ENCODE results near the gene DCTD.

DCTD gene

GRCh38 chr4:182880387-182881356 lies 36.5 kb downstream of the DCTD start:
- TF ChIP-seq FOXP2 (optimal IDR thresholded peaks at IDR 0.05; ENCODE audit: borderline replicate concordance, extremely low read depth, extremely low read length, insufficient read depth) (no peak), REST (IDR thresholded peaks at IDR 0.05; ENCODE audit: insufficient read depth in 1 of 2, low read depth in 2 of 2, low read length in 2 of 2) (0 out of 4 replicates have a peak, but pooled peaks of 1 of the 2 experiments have one; percentile 27)

GRCh38 chr4:182879913-182880312 lies 37.3 kb downstream of the DCTD start:
- TF ChIP-seq SIN3A (IDR thresholded peaks at IDR 0.05; ENCODE audit: borderline replicate concordance, insufficient read depth, low read length) (no peak), POLR2AphosphoS5 (IDR thresholded peaks at IDR 0.05; ENCODE audit: low read depth, low read length) (no peak), FOXP2 (optimal IDR thresholded peaks at IDR 0.05; ENCODE audit: borderline replicate concordance, extremely low read depth, extremely low read length, insufficient read depth) (no peak), TAF1 (IDR thresholded peaks at IDR 0.05; ENCODE audit: borderline replicate concordance, insufficient read depth, low read length) (no peak), REST (IDR thresholded peaks at IDR 0.05; ENCODE audit: insufficient read depth in 1 of 2, low read depth in 2 of 2, low read length in 2 of 2) (no peak)

GRCh38 chr4:182878633-182879495 lies 38.3 kb downstream of the DCTD start:
- TF ChIP-seq FOXP2 (optimal IDR thresholded peaks at IDR 0.05; ENCODE audit: borderline replicate concordance, extremely low read depth, extremely low read length, insufficient read depth): no peak

- TF ChIP-seq POLR2AphosphoS5 (IDR thresholded peaks at IDR 0.05; ENCODE audit: low read depth, low read length): no peak
- no peak for TF ChIP-seq SIN3A (IDR thresholded peaks at IDR 0.05; ENCODE audit: borderline replicate concordance, insufficient read depth, low read length)
- TF ChIP-seq REST (IDR thresholded peaks at IDR 0.05; ENCODE audit: insufficient read depth in 1 of 2, low read depth in 2 of 2, low read length in 2 of 2): no peak
- no peak for TF ChIP-seq TAF1 (IDR thresholded peaks at IDR 0.05; ENCODE audit: borderline replicate concordance, insufficient read depth, low read length)
- TF ChIP-seq FOXP2 (optimal IDR thresholded peaks at IDR 0.05; ENCODE audit: borderline replicate concordance, extremely low read depth, extremely low read length, insufficient read depth): no peak
These were observed 39.8 kb downstream of the DCTD start for GRCh38 chr4:182877326-182877883.

GRCh38 chr4:182876427-182876826 lies 40.8 kb downstream of the DCTD start:
- TF ChIP-seq REST (IDR thresholded peaks at IDR 0.05; ENCODE audit: insufficient read depth in 1 of 2, low read depth in 2 of 2, low read length in 2 of 2) (no peak), FOXP2 (optimal IDR thresholded peaks at IDR 0.05; ENCODE audit: borderline replicate concordance, extremely low read depth, extremely low read length, insufficient read depth) (no peak)
